HG02759 (cell line): Measurements from ENCODE around the gene TMEM52B.
"Not testable (repeated sequence)": the region's sequence is repeated elsewhere in the genome, so short reads cannot be mapped to it uniquely, and the experiment has no call there.

Source experiments
- ATAC-seq: cut with Tn5 transposase; IDR thresholded peaks from one replicate; pipeline ENCODE4 v1.9.1; 2021; ENCODE audit warnings: mild to moderate bottlenecking, moderate library complexity; ENCODE audit not compliant: unreplicated experiment

The TMEM52B gene

GRCh38 chr12:10170216-10170615, 8.6 kb upstream of the TMEM52B start:
- no peak for ATAC-seq

GRCh38 chr12:10171973-10172728, 6.7 kb upstream of the TMEM52B start, which contains the start of gene OLR1:
TSS of gene OLR1 (minus strand) at chr12:10172132. CDS start at chr12:10172077, 55 bp downstream.
- ATAC-seq, result no peak

- ATAC-seq, result no peak
These were observed 3.7 kb upstream of the TMEM52B start for GRCh38 chr12:10174986-10175614.

- no peak for ATAC-seq
These were observed 2.8 kb upstream of the TMEM52B start for GRCh38 chr12:10175846-10176636.

- ATAC-seq, result no peak
These were observed 947 bp downstream of the TMEM52B start for GRCh38 chr12:10179776-10180181.

- ATAC-seq, result no peak
These were observed 3.7 kb downstream of the TMEM52B start for GRCh38 chr12:10182354-10183049.

GRCh38 chr12:10184261-10184843, 5.5 kb downstream of the TMEM52B start:
- ATAC-seq, result no peak

GRCh38 chr12:10186299-10186698, 7.5 kb downstream of the TMEM52B start:
- no peak for ATAC-seq

GRCh38 chr12:10186958-10187357, 8.1 kb downstream of the TMEM52B start:
- ATAC-seq, result not testable (repeated sequence)

- ATAC-seq, result no peak
These were observed 10.8 kb downstream of the TMEM52B start for GRCh38 chr12:10189653-10190052.

- peak; percentile 89 for ATAC-seq
These were observed 11.9 kb downstream of the TMEM52B start for GRCh38 chr12:10190558-10191388.

- ATAC-seq, result no peak
These were observed 13.0 kb downstream of the TMEM52B start for GRCh38 chr12:10191865-10192264.

- no peak for ATAC-seq
These were observed 15.4 kb downstream of the TMEM52B start for GRCh38 chr12:10194160-10194670.

- ATAC-seq, result peak; percentile 99
These were observed 17.4 kb downstream of the TMEM52B start for GRCh38 chr12:10196210-10196609.

- ATAC-seq, result no peak
These were observed 19.0 kb downstream of the TMEM52B start for GRCh38 chr12:10197879-10198278.

GRCh38 chr12:10204495-10204894, 25.7 kb downstream of the TMEM52B start:
- ATAC-seq, result not testable (repeated sequence)

- ATAC-seq, result no peak
These were observed 26.5 kb downstream of the TMEM52B start for GRCh38 chr12:10205220-10205807.

GRCh38 chr12:10207136-10207535, 28.3 kb downstream of the TMEM52B start:
- no peak for ATAC-seq

- ATAC-seq, result no peak
These were observed 31.4 kb downstream of the TMEM52B start for GRCh38 chr12:10210225-10210624.
